ENCODE data around the gene PSME1. TPM values are rescaled to one million over a fixed set of nuclear protein-coding genes. Genes with fewer than 3 reads are reported as not detected.

PSME1 gene
- total RNA-seq, 1 donor from 2014 or later, result 73.5 TPM

Small RNAs within 50 kb of the gene (small RNA-seq; reads per million reads assigned to genes)
- not detected for gene IPO4 (ENCODE audit: low replicate concordance)
- not detected for gene IRF9 (ENCODE audit: low replicate concordance)
- gene RNA5SP383 (ENCODE audit: low replicate concordance), result 0.05 reads per million

Other genes starting within 250 kb of the PSME1 start
- gene DHRS4, start 182.4 kb upstream of the PSME1 start, total RNA-seq, result 18.8 TPM
- gene DHRS4L2, start 147.3 kb upstream of the PSME1 start, total RNA-seq, result 8.2 TPM
- gene CARMIL3, start 84.2 kb upstream of the PSME1 start, total RNA-seq, result 0.72 TPM
- gene CPNE6, start 64.6 kb upstream of the PSME1 start, total RNA-seq, result not detected
- 2.9 TPM for gene PCK2, start 41.9 kb upstream of the PSME1 start, total RNA-seq
- 80.3 TPM for gene DCAF11, start 21.4 kb upstream of the PSME1 start, total RNA-seq
- 2.4 TPM for gene NRL, start 21.2 kb upstream of the PSME1 start, total RNA-seq
- 132 TPM for gene FITM1, start 5.5 kb upstream of the PSME1 start, total RNA-seq
- gene EMC9, start 5.4 kb downstream of the PSME1 start, total RNA-seq, result 18.1 TPM
- gene PSME2, start 10.4 kb downstream of the PSME1 start, total RNA-seq, result 35.5 TPM
- 38.2 TPM for gene RNF31, start 11.3 kb downstream of the PSME1 start, total RNA-seq
- 34.6 TPM for gene IRF9, start 25.1 kb downstream of the PSME1 start, total RNA-seq
- 8.6 TPM for gene REC8, start 35.9 kb downstream of the PSME1 start, total RNA-seq
- 30.8 TPM for gene IPO4, start 52.6 kb downstream of the PSME1 start, total RNA-seq
- gene TM9SF1, start 59.2 kb downstream of the PSME1 start, total RNA-seq, result 52.9 TPM
- gene TSSK4, start 69.5 kb downstream of the PSME1 start, total RNA-seq, result not detected
- gene CHMP4A, start 77.3 kb downstream of the PSME1 start, total RNA-seq, result 47.6 TPM
- 12.9 TPM for gene MDP1, start 79.9 kb downstream of the PSME1 start, total RNA-seq
- 77.0 TPM for gene NEDD8, start 96.2 kb downstream of the PSME1 start, total RNA-seq
- gene GMPR2, start 96.7 kb downstream of the PSME1 start, total RNA-seq, result 102 TPM
- 33.8 TPM for gene TINF2, start 106.4 kb downstream of the PSME1 start, total RNA-seq
- gene TGM1, start 127.0 kb downstream of the PSME1 start, total RNA-seq, result 29.0 TPM
- gene RABGGTA, start 135.4 kb downstream of the PSME1 start, total RNA-seq, result 16.5 TPM
- gene DHRS1, start 163.6 kb downstream of the PSME1 start, total RNA-seq, result 13.0 TPM
- gene NOP9, start 163.7 kb downstream of the PSME1 start, total RNA-seq, result 24.5 TPM
- 14.6 TPM for gene CIDEB, start 171.8 kb downstream of the PSME1 start, total RNA-seq
- gene LTB4R2, start 173.9 kb downstream of the PSME1 start, total RNA-seq, result 19.3 TPM
- gene LTB4R, start 175.3 kb downstream of the PSME1 start, total RNA-seq, result 8.8 TPM
- 16.7 TPM for gene ADCY4, start 198.9 kb downstream of the PSME1 start, total RNA-seq
- gene RIPK3, start 203.8 kb downstream of the PSME1 start, total RNA-seq, result 5.5 TPM
- 56.6 TPM for gene NFATC4, start 232.0 kb downstream of the PSME1 start, total RNA-seq